Activated B cell treated with CpG ODN at 0.5 μM for 24 hours (primary cell): ENCODE measurements around the gene NBAS. TPM values are rescaled to one million over a fixed set of nuclear protein-coding genes. Genes with fewer than 3 reads are reported as not detected.

ENCODE experiments used
- ATAC-seq: fragments of 200-7000 bp; cut with Tn5 transposase; one replicate; pipeline ENCODE4 v1.10.0; 2021; ENCODE audit warnings: low read depth, mild to moderate bottlenecking, moderate library complexity
- CTCF ChIA-PET: fragments of 350-600 bp; sonication (Branson Sonifier 250); formaldehyde crosslinking; loops from one replicate; lab custom pipeline; 2021; ENCODE audit warnings: antibody characterized with exemption; lab: Charles Lee
- POLR2A ChIA-PET: fragments of 350-600 bp; sonication (Branson Sonifier 250); formaldehyde crosslinking; loops from one replicate; lab custom pipeline; 2021; ENCODE audit warnings: antibody characterized with exemption; lab: Charles Lee
- DNase-seq: peaks from one replicate; pipeline ENCODE4 v3.0.0; 2022
- H3K27ac Mint-ChIP-seq: one replicate; pipeline ENCODE4 v1.8.0; 2020; ENCODE audit warnings: mixed read lengths
- H3K27me3 Mint-ChIP-seq: one replicate; pipeline ENCODE4 v1.8.0; 2021; ENCODE audit warnings: mixed read lengths
- H3K36me3 Mint-ChIP-seq: one replicate; pipeline ENCODE4 v1.8.0; 2021; ENCODE audit warnings: low read depth, mixed read lengths
- H3K4me1 Mint-ChIP-seq: one replicate; pipeline ENCODE4 v1.8.0; 2021; ENCODE audit warnings: mixed read lengths
- H3K4me3 Mint-ChIP-seq: one replicate; pipeline ENCODE4 v1.8.0; 2020; ENCODE audit warnings: mild to moderate bottlenecking, mixed read lengths
- H3K9me3 Mint-ChIP-seq: one replicate; pipeline ENCODE4 v1.8.0; 2020; ENCODE audit warnings: mixed read lengths
- CTCF ChIP-seq: fragments of 200-600 bp; IDR thresholded peaks from one replicate; pipeline ENCODE4 v1.8.0; 2022; ENCODE audit warnings: antibody characterized with exemption, mild to moderate bottlenecking
- intact Hi-C: fragments of 100-400 bp; cut with micrococcal nuclease; formaldehyde crosslinking; loops from one replicate; pipeline ENCODE4 v1.15.1; 2024
- total RNA-seq: library from RNA; stranded (reverse); gene quantifications from 2 replicates; pipeline ENCODE4 v1.2.3, GENCODE V29; 2022

The NBAS gene
- total RNA-seq, 1 donor from 2014 or later: 40.1 TPM

GRCh38 chr2:15287447-15288184, 273.5 kb downstream of the NBAS start:
- DNase-seq (no peak), ATAC-seq (no peak)
- intact Hi-C loops: no loop called here
- H3K9me3 Mint-ChIP-seq: no peaks in the 10 kb centered on the region
- H3K4me3 Mint-ChIP-seq: no peak overlapping the region
- no peaks in the 10 kb centered on the region for H3K4me1 Mint-ChIP-seq
- no peak overlapping the region for H3K27ac Mint-ChIP-seq
- no peak for TF ChIP-seq CTCF
- ChIA-PET CTCF (no interaction called here), POLR2A (no interaction called here)
- H3K36me3 Mint-ChIP-seq: peaks cover 75% of the 10 kb centered on the region
- H3K27me3 Mint-ChIP-seq: no peaks in the 10 kb centered on the region

- peaks cover 64% of the 10 kb centered on the region for H3K36me3 Mint-ChIP-seq
- intact Hi-C loops: no loop called here
- no peak for TF ChIP-seq CTCF
- CTCF ChIA-PET: interaction anchor here (0.5 kb wide), 1 partner anchor 271 kb away, joined by 3 read pairs; no protein-coding TSS in a partner anchor
- DNase-seq: no peak
- ATAC-seq: no peak
- H3K27me3 Mint-ChIP-seq: no peaks in the 10 kb centered on the region
- POLR2A ChIA-PET: no interaction called here
- no peaks in the 10 kb centered on the region for H3K9me3 Mint-ChIP-seq
- H3K4me3 Mint-ChIP-seq: no peak overlapping the region
- no peaks in the 10 kb centered on the region for H3K4me1 Mint-ChIP-seq
- no peak overlapping the region for H3K27ac Mint-ChIP-seq
Observed at GRCh38 chr2:15284614-15285013, 276.5 kb downstream of the NBAS start.

GRCh38 chr2:15281681-15282080, 279.5 kb downstream of the NBAS start:
- no peaks in the 10 kb centered on the region for H3K9me3 Mint-ChIP-seq
- ChIA-PET POLR2A (no interaction called here), CTCF (no interaction called here)
- peaks cover 65% of the 10 kb centered on the region for H3K36me3 Mint-ChIP-seq
- TF ChIP-seq CTCF: no peak
- H3K27me3 Mint-ChIP-seq: no peaks in the 10 kb centered on the region
- intact Hi-C loops: no loop called here
- no peak overlapping the region for H3K4me3 Mint-ChIP-seq
- no peak for DNase-seq
- no peak overlapping the region for H3K27ac Mint-ChIP-seq
- H3K4me1 Mint-ChIP-seq: no peaks in the 10 kb centered on the region
- no peak for ATAC-seq

GRCh38 chr2:15279201-15279876, 281.8 kb downstream of the NBAS start:
- TF ChIP-seq CTCF: no peak
- Mint-ChIP-seq H3K27ac (no peak overlapping the region), H3K9me3 (no peaks in the 10 kb centered on the region), H3K36me3 (peaks cover 68% of the 10 kb centered on the region), H3K27me3 (no peaks in the 10 kb centered on the region), H3K4me1 (no peaks in the 10 kb centered on the region), H3K4me3 (no peak overlapping the region)
- ChIA-PET CTCF (no interaction called here), POLR2A (no interaction called here)
- intact Hi-C loops: no loop called here
- DNase-seq (no peak), ATAC-seq (no peak)

- peaks cover 69% of the 10 kb centered on the region for H3K36me3 Mint-ChIP-seq
- no peaks in the 10 kb centered on the region for H3K27me3 Mint-ChIP-seq
- CTCF ChIA-PET: no interaction called here
- no peak for ATAC-seq
- no peak overlapping the region for H3K27ac Mint-ChIP-seq
- TF ChIP-seq CTCF: no peak
- H3K9me3 Mint-ChIP-seq: no peaks in the 10 kb centered on the region
- no peaks in the 10 kb centered on the region for H3K4me1 Mint-ChIP-seq
- DNase-seq: no peak
- POLR2A ChIA-PET: no interaction called here
- intact Hi-C loops: no loop called here
- H3K4me3 Mint-ChIP-seq: no peak overlapping the region
Observed at GRCh38 chr2:15278296-15278695, 282.8 kb downstream of the NBAS start.
